Measurements from ENCODE around the gene GRIK3. TPM values are rescaled to one million over a fixed set of nuclear protein-coding genes. Genes with fewer than 3 reads are reported as not detected.
"Not testable (repeated sequence)": the region's sequence is repeated elsewhere in the genome, so short reads cannot be mapped to it uniquely, and the experiment has no call there.

The GRIK3 gene
- total RNA-seq, 1 experiment from 2014 or later = 0.17 TPM

DNA sequence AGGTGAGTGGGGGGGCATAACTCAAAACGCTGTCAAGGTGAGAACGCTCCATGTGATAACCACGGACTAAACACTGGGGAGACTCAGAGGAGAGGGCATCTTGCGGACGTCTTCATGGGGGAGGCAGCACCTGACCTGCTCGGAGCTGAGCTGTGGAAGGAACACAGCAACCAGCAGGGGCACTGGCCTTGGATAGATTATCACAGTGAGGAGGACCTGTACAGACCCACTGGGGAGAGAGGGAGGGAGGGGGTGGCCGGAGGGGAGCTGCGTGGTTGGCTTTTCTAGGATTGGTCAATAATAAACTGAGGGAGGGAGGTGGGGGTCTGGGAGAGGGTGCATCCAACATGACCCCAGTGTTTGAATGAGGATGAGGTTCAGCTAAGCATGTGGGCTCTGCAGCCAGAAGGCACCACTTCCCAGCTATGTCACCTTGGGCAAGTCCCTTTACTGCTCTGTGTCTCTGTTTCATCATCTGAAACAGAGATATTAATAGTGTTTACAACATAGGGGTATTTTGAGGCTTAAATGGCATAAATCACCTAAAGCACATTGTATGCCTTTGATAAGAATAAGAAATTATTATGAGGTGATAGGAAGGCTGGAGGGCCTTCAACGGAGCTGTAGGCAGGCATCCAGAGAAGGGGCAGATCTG is 123.3 kb downstream of the GRIK3 start:
- DNase-seq (ENCODE audit: low read depth) = no peak

DNA sequence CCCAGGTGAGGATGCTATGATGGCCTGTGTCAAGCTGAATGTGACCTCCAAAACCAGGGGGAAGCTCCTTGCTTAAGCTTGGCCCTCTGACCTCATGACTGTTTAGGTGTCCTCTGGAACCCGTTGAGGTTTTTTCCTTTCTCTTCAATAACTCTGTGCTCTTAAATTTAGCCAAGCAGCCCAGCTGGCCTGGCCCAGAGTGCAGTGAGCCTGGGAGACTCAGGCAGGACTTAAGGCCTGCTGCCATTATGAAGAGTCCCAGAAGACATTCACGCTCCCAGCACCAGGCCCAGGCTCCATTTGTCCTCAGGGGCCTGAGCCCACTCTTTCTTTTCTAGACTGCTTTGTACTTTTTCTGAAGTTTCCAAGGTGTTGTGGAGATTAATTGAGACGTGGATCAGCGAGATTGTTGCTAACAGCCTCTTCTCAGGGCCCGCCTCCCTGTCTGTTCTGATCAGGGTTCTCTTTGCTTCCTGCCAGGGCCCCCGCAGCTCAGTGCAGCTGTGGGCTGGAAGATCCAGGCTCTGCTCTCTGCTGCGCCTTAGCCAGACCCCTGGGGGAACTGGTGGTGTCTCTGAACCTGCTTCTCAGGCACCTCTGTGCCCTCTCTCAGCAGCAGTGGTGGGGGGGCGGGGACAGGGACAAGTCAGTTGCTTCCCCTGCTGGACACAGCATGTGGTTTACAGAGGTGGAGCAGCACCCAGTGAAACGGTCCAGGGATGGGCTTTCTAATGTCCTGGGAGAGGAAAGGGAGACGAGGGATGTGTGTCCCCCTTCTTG is 124.2 kb downstream of the GRIK3 start:
- DNase-seq (ENCODE audit: low read depth) = no peak

DNA sequence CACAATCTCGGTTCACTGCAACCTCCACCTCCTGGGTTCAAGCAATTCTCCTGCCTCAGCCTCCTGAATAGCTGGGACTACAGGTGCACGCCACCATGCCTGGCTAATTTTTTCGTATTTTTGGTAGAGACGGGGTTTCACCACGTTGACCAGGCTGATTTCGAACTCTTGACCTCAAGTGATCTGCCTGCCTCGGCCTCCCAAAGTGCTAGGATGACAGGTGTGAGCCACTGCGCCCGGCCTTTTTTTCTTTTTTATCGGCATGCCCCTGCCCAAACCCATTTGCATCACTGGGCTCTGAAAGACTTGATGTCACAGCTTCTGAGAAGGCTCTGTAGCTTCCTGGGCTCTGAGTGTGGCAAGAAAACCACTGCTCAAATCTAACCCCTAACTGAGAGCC is 125.0 kb downstream of the GRIK3 start:
- not testable (repeated sequence) for DNase-seq (ENCODE audit: low read depth)

DNA sequence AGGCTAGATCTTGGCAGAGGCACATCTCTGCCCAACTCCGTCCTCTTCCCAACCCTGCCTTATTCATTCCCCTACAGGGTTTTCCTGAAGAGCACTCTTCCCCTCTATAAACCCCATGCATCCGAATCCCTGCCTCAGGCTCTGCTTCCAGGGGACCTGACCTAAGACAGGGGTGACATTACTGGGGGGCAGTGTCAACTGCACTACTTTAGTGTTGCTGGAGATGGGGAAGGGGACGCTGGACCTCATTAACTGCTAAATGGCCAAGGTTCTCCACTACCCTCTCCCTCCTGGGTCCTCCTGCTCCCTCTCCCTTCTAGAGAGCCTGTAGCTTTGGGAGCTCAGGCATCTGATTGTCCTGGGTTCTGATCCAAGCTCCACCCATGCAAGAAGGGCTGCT is 126.2 kb downstream of the GRIK3 start:
- no peak for DNase-seq (ENCODE audit: low read depth)

DNA sequence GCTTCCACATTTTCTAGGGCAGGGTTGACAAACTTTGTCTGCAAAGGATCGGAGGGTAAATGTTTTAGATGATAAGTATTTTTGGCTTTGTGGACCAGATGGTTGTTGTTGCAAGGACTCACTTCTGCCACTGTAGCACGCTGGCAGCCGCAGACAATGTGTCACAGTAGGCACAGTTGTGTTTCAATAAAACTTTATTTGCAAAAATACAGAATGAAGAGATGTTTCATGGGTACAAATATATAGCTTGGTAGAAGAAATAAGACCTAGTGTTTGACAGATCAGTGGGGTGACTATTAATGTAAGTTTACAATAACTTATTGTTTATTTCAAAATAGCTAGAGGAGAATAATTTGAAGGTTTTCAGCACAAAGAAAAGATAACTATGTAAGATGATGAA is 127.8 kb downstream of the GRIK3 start:
- no peak for DNase-seq (ENCODE audit: low read depth)

DNA sequence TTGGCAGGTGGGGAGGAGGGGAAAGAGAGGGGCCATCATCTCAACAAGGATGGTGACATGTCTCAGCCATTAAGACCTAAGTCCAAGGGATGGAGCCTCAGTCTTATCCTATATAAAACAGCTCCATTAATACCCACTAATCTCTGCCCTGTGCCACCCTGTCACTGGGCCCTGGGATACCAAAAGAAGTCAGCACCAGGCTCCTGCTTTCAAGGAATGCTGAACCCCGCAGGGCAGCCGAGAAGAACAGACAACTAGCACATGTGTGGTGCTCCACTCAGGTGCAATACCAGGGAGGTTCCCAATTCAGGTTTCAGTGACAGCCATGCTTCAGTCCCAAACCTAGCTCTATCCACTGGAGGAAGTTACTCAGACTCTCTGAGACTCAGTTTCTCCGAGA is 128.4 kb downstream of the GRIK3 start:
- no peak for DNase-seq (ENCODE audit: low read depth)

DNA sequence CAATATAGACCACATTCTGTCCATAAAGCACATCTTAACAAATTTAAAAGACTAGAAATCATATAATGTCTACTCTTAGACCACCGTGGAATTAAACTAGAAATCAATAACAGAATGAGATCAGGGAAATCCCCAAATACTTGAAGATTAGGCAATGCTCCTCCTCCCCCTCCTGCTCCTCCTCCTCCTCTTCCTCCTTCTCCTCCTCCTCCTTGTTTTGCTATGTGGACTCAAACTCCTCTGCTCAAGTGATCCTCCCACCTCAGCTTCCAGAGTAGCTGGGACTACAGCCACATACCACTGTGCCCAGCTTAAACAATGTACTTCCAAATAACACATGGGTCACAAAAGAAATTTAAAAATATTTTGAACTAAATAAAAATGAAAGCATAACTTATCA is 134.2 kb downstream of the GRIK3 start:
- no peak for DNase-seq (ENCODE audit: low read depth)

DNA sequence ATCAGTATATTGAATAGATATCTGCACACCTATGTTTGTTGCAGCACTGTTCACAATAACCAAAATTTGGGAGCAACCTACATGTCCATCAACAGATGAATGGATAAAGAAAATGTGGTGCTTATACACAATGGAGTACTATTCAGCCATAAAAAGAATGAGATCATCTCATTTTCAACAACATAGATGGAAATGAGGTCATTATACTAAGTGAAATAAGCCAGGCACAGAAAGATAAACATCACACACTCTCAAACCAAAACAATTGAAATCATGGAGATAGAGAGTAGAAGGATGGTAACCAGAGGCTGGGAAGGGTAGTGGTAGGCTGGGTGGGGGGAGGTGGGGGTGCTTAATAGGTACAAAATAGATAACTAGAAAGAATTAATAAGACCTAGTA is 136.5 kb downstream of the GRIK3 start:
- not testable (repeated sequence) for DNase-seq (ENCODE audit: low read depth)

DNA sequence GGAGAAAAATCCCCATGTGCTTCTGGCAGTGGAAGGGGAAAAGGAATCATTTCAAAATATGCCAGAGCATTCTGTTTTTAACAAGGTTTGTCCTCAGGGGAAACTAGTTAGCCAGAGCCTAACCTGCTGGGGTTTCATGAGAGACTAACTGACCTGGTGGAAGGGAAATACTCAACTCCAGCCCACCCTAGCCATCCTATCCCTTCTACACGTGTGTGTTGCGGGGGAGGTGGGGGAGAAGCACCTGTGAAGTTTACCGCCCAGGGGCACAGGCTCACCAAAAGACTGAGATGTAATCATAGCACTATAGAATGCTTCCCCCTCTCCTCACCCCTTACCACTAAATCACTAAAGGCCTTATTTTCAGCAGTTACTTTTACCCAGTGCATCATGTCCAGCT is 139.5 kb downstream of the GRIK3 start:
- DNase-seq (ENCODE audit: low read depth) = no peak

DNA sequence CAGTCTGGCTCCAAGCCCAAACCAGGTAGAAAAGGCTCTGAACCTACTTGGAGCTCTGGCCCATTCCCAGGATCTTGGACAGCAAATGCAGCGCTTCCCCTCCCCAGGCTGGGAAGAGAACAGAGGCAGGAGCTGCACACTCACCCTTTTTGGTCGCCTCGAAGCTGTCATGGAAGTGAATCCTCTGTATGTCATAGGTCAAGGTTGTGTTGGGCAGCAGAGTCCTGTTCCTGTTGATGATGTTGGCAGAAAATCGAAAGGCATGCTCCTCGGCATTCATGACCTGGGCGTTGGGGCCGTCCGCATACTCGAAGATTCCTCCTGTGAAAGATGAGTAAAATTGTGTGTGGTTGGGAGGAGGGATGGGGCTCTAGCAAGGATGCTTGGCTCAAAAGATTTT is 143.5 kb downstream of the GRIK3 start:
- no peak for DNase-seq (ENCODE audit: low read depth)

DNA sequence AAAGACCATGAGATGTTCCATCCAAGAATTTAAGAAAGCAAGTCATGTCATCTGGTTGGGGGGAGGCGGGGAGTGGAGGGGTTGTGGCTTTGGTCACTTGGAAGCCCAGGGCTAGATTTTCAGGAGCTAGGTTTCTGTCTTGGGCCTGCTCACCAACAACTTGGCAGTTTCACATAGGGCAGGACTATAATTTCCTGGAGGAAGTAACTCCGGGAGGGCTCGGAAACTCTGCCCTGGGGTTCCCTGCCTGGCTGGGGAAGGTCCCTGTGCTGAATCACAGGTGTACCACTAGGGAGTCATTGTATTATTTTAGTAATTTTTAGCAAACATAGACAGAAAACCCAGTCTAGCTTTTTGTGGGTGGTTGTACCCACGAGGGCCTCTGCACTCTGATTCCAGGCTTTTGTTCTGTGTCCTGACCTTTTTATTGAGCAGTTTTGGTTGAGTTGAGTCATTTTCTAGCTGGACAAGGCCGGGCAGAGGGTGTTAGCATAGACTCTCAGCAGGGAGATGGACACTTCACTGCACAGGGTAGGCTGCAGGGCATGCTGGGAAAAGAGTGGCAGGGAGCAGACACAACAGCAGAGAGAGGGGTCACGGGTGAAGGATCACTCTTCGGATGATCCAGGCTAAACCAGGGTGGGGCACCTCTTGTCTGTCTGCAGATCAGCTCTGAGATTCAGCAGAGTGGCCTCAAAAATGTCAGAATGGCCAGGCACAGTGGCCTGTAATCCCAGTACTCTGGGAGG is 144.7 kb downstream of the GRIK3 start:
- no peak for DNase-seq (ENCODE audit: low read depth)

DNA sequence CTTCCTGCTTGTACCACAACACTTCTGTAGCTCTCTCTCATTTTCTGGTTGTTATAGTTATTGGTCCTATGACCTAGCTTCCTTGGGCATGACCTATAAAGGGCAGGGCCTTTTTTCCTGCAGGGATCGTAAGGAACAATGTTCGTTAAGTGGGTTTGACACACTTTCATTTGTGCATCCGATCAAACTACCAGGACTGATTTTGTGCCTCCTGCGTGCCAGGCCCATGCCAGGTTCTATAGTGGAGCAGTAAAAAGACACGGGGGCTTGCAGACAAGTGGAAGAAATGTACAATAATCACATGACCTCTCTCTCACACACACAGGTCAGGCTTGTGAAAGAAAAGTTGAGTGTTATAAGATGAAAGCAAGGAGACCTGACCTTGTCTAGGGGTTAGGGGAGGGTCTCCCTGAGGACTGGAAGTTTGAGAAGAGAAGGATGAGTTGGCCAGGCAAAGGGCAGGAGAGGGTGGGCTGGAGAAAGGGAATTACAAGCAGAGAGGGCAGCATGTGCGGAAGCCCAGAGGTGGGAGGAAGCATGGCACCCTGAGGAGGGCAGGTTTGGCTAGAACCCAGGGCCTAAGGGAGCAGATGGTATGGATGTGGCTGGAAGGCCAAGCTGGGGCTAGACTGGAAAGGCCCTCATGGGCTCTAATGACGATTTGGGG is 145.4 kb downstream of the GRIK3 start:
- DNase-seq (ENCODE audit: low read depth) = no peak

DNA sequence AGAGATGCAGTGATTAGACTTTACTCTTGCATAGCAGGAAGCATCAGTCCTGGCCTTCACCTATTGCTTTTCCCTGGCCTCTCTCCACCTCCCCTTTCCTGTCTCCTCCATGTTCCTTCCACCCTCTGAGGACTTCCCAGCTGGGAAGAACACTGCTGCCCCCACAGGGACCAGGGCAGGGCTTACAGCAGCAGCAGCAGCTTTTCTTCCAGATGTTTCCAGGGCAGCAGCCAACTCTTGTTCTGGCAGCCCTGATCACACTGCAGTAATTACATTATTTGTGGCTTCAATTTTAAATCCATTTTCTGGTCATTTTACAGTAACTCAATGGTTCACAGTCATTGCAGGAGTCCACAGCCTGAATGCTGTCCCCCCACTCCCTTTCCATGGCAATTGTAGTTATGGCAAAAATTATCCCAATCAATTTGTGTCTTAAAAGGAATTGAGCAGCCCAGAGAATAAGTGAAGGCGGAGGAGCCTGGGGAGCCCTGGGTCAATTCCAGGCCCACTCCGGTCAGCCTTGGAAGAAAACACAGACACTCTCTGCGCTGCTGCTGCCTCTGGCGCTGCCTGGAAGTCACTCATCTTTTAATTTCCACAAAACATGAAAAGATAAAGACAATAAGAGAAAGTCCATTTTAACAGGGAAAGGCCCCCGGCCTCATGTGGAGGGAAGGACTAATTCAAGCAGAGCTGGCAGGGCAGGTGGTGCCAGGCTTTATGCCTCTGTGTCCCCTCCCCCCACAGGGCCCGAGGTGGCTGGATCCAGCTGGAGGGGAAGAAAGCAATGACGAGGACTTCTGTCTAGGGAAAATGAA is 148.6 kb downstream of the GRIK3 start:
- DNase-seq (ENCODE audit: low read depth) = no peak

DNA sequence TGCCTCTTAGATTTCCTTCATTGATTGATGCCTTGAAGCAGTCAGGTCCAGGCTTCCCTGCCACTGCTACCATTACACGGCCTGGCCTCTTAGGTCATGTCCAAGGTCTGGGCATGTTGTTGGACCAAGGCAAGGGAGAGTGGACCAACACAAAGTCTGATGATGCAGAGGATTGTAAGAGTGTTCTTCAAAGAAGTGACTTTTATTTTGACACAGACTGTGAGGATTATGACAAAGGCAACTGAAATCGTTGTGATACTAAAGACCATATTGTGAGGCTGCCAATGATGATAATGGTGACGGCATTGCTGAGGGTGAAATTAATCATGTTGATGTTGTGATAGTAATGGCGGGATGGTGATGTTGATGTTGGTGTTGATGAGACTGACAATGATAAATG is 149.5 kb downstream of the GRIK3 start:
- DNase-seq (ENCODE audit: low read depth) = no peak

DNA sequence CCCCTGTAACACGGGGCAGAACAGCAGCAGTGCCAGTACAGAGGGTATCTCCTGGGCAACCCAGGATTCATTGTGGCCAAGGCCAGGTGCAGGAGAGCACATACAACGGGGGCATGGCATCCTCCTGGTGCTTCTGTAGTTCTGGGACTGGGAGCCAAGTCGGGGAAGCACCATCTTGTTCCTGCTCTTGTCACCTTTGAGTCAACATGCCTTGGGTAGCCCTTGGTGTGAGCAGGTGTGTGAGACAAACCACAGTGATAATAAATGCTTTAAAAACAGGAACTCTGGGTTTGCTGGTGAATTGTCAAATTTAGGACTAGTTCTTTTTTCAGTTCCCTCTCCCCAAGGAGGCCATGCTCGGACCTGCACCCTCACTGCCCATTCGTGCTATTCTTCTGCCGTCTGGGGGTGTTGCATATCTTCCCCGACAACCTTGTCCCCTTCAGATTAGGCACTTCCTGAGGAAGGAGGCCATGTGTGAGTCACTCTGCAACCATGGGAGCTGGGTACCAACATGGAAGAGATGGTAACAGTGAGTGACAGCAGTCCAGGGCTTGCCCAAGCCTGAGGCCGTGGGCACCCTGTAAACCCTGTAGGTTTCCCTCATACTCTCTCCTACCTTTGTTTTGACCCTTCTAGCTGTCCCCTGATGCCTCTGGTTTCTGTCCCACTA is 150.2 kb downstream of the GRIK3 start:
- DNase-seq (ENCODE audit: low read depth) = no peak

DNA sequence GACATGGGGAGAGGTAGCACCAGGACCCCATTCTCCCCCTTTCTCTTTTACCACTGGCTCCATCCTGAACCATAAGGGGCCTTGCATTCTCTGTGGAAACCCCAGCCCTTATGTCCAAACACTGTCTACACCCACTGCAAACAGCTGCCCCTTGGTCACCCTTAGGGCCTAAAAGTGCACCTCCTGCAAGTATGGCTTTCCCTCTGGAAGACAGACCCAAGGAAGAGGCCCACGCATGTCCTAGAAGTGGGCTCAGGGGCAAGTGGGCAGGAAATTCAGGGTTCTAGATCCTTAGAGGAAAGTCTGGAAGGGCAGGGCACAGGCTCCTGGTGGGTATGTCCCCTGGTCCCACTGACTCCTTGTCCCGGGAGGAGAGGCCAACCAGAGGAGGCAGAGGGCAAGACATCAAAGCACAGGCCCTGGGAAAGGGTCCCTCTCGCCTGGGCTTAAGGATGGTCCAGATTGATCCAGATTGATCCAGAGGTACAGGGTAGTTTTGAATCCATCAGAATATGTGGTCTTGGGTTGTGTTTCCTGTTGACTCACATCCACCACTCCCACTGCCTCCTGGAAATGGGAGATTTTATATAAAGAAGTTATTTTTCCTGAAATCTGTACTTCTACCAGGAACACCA is 150.9 kb downstream of the GRIK3 start:
- DNase-seq (ENCODE audit: low read depth) = no peak

DNA sequence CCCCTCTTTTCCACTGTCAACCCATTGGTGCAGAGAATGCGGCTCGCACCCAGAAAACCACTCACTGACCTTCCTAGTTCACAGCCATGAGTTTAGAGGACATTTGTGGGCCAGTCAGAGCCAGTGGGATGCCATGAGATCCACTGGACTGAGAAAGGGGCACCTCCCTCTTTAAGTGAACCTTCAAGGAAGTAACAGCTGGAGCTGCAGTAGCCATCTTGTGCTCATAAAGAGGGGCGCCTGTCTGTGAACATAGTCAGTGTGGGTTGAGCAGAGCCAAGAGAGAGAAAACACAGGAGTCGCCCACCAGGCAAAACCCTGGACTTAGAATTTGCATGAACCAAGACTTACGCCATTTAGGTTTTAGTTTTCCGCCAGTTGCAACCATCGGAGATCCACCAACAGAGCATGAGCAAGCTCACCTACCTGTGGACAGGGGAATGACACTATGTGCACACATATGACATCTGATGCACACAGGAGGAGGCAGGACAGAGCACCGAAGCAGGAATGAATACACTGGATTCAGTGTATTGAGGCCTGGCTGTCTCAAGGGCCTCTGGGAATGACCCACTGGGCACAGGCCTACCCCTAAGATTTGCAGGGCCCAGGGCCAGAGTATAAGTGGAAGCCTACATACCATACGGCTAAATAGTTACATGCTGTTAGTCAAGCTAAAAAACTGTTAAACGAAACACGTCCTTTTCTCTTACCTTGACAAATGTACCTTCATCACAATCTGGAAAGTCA is 151.6 kb downstream of the GRIK3 start:
- DNase-seq (ENCODE audit: low read depth) = no peak

DNA sequence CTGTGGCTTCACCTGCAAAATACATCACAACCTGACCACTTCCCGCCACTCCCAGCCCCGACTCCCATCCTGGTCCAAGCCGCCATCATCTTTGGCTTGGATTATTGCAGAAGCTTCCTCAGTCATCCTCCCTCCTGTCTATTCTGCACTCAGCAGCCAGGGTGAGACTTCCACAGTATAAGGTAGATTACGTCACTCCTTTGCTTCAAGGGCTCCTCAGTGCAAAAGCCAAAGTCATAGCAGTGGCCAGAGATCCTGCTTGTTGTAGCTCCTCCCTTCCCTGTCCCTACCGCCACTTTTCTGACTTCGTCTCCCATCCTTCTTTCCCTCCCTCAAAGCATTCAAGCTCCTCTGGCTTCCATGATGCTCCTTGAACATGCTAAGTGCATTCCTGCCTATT is 152.8 kb downstream of the GRIK3 start:
- DNase-seq (ENCODE audit: low read depth) = no peak

DNA sequence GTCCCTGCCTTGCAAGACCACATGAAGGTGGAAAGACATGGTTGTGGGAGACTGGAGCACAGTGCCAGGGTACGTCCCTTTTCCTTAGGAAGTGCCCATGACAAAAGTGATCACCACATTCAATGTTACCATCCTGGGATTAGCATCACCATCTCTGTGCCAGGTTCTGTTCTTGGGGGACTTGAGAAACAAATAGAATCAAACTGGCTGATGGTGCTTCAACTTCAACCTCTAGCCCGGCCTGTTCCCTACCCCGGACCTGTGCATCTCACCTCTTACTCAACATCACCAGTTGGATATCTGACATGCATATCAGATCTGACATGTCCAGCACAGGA is 153.3 kb downstream of the GRIK3 start:
- DNase-seq (ENCODE audit: low read depth) = no peak
